Thyroid gland (tissue), 4 donors: Measurements from ENCODE around the gene FRMD4A. TPM values are rescaled to one million over a fixed set of nuclear protein-coding genes. Genes with fewer than 3 reads are reported as not detected.

Experiments used
- DNase-seq, 2 donors: peaks; one replicate each; pipeline ENCODE4 v3.0.0-alpha.2; 2019
- H3K27ac ChIP-seq, 3 donors: fragments of 200-600 bp; sonication (generic); 1 replicate in 2 of 3; 2 replicates in 1 of 3; pipeline ENCODE4 v1.5.1; 2016 to 2019; ENCODE audit warnings: mild to moderate bottlenecking in 1 of 3, moderate library complexity in 1 of 3
- H3K27me3 ChIP-seq: fragments of 200-600 bp; sonication (generic); one replicate; pipeline ENCODE4 v1.5.1; 2019
- H3K36me3 ChIP-seq, 2 donors: fragments of 200-600 bp; sonication (generic); one replicate each; pipeline ENCODE4 v1.5.1; 2016 to 2019
- H3K4me1 ChIP-seq, 2 donors: fragments of 200-600 bp; sonication (generic); one replicate each; pipeline ENCODE4 v1.5.1; 2017 to 2019
- H3K4me3 ChIP-seq, 3 donors: fragments of 200-600 bp; sonication (generic); replicated peaks in 1 of 3; 1 replicate in 2 of 3; 2 replicates in 1 of 3; pipeline ENCODE4 v1.5.1; 2016; ENCODE audit warnings: mild to moderate bottlenecking in 1 of 3
- H3K9me3 ChIP-seq: fragments of 200-600 bp; sonication (generic); one replicate; pipeline ENCODE4 v1.5.1; 2017
- CTCF ChIP-seq, 6 experiments: fragments of 200-600 bp in 3 of 6; fragments of 450-650 bp in 3 of 6; sonication (generic) in 3 of 6; IDR thresholded peaks; one replicate each; pipeline ENCODE4 v1.5.1; 2016 to 2019; ENCODE audit warnings: antibody characterized with exemption in 6 of 6, mild to moderate bottlenecking in 2 of 6, inconsistent platforms in 1 of 6, moderate library complexity in 1 of 6
- POLR2A ChIP-seq, 2 donors: fragments of 450-650 bp; IDR thresholded peaks; one replicate each; pipeline ENCODE4 v1.6.1; 2017; ENCODE audit warnings: antibody characterized with exemption in 2 of 2, mild to moderate bottlenecking in 2 of 2, moderate library complexity in 1 of 2
- WGBS, 2 donors: methylation state at CpG; one replicate each; pipeline ENCODE4 v1.1.5; 2017; 5-methylcytosine and 5-hydroxymethylcytosine counted together
- intact Hi-C: fragments of 100-400 bp; cut with DNase I; formaldehyde crosslinking; loops from one replicate; pipeline ENCODE4 v1.15.1; 2023
- total RNA-seq, 4 donors: library from RNA; depleted of rRNA; stranded (reverse); fragments of >200 nt; gene quantifications; one replicate each; pipeline ENCODE4 v1.2.3, GENCODE V29; 2016

Gene FRMD4A
- total RNA-seq, 4 donors from 2014 or later, result 10.6 to 18.6 (median 16.3) TPM

DNA sequence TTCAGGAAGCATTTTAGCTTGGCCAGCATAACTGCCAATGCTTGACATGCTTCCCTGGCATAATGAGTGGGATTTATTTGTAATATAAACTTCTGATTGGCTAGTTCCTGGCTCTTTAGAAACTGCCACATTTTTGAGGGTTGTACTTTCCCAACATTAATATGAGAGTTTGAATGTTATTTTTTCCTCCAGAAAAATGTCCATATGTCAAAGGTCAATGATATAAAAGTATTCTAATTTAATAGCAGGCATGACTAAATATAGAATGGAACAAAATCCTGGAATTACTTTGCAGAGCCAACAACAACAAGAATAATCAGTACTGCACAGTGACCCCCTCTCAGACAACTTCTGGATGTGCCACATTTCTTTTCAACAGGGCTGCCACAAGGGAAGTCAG, 391.3 kb downstream of the FRMD4A start:
- no peak overlapping the region for H3K4me3 ChIP-seq
- H3K27me3 ChIP-seq, result no peaks in the 10 kb centered on the region
- peak overlapping the region; percentile 10 to 60 (median 54) for H3K27ac ChIP-seq
- peaks cover 23 to 39% of the 10 kb centered on the region in 2 donors for H3K4me1 ChIP-seq
- intact Hi-C loops, result no loop called here
- H3K9me3 ChIP-seq, result no peaks in the 10 kb centered on the region
- no peak for TF ChIP-seq POLR2A (IDR thresholded peaks at IDR 0.05)
- TF ChIP-seq CTCF (IDR thresholded peaks at IDR 0.05), result no peak
- no peaks in the 10 kb centered on the region for H3K36me3 ChIP-seq
- no peak for DNase-seq

DNA sequence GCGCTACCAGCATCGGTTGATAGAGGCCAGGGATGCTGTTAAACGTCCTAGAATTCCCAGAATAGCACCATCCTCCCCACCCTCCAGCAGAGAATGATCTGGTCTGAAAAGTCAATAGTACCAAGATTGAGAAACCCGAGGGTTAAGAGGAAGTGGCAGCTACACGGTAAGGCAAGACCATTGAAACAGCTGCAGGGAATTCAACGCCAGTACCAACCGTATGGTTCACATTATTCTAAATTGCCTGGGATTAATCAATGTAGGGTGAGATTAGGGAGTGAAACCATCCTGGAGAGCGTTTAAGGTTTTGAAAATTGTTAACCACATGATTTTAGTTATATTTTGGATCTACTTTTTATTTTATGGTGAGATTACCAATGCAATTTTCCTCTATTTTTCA, 391.8 kb downstream of the FRMD4A start:
- peak overlapping the region; percentile 5 to 60 (median 54) for H3K27ac ChIP-seq
- no peak for TF ChIP-seq CTCF (IDR thresholded peaks at IDR 0.05)
- TF ChIP-seq POLR2A (IDR thresholded peaks at IDR 0.05), result no peak
- intact Hi-C loops, result no loop called here
- H3K4me1 ChIP-seq, result peaks cover 23 to 39% of the 10 kb centered on the region in 2 donors
- H3K4me3 ChIP-seq, result no peak overlapping the region
- H3K36me3 ChIP-seq, result no peaks in the 10 kb centered on the region
- no peak for DNase-seq
- H3K9me3 ChIP-seq, result no peaks in the 10 kb centered on the region
- 64 to 70% methylated on average over 8 of the region's 8 CpGs for WGBS, 2 donors
- H3K27me3 ChIP-seq, result no peaks in the 10 kb centered on the region

GRCh38 chr10:13936826-13937225, 393.9 kb downstream of the FRMD4A start:
- peak; percentile 74 to 84 for DNase-seq
- TF ChIP-seq POLR2A (IDR thresholded peaks at IDR 0.05), result no peak
- no peak for TF ChIP-seq CTCF (IDR thresholded peaks at IDR 0.05)
- H3K4me1 ChIP-seq, result peaks cover 23 to 46% of the 10 kb centered on the region in 2 donors
- H3K36me3 ChIP-seq, result no peaks in the 10 kb centered on the region
- H3K4me3 ChIP-seq, result no peak overlapping the region
- H3K27ac ChIP-seq, result peak overlapping the region in 2 of 3 donors; percentile 54
- WGBS, 2 donors, result 31 to 35% methylated on average over 2 of the region's 2 CpGs
- intact Hi-C loops, result no loop called here
- H3K9me3 ChIP-seq, result no peaks in the 10 kb centered on the region
- H3K27me3 ChIP-seq, result no peaks in the 10 kb centered on the region

GRCh38 chr10:13930120-13930519, 400.6 kb downstream of the FRMD4A start:
- H3K4me1 ChIP-seq, result peaks cover 0 to 7% of the 10 kb centered on the region in 2 donors
- H3K36me3 ChIP-seq, result no peaks in the 10 kb centered on the region
- no peak overlapping the region for H3K27ac ChIP-seq
- no peaks in the 10 kb centered on the region for H3K27me3 ChIP-seq
- intact Hi-C loops, result no loop called here
- WGBS, 2 donors, result 67 to 76% methylated on average over 10 of the region's 10 CpGs
- no peak overlapping the region for H3K4me3 ChIP-seq
- DNase-seq, result no peak
- TF ChIP-seq CTCF (IDR thresholded peaks at IDR 0.05) (no peak), POLR2A (IDR thresholded peaks at IDR 0.05) (no peak)
- H3K9me3 ChIP-seq, result no peaks in the 10 kb centered on the region

DNA sequence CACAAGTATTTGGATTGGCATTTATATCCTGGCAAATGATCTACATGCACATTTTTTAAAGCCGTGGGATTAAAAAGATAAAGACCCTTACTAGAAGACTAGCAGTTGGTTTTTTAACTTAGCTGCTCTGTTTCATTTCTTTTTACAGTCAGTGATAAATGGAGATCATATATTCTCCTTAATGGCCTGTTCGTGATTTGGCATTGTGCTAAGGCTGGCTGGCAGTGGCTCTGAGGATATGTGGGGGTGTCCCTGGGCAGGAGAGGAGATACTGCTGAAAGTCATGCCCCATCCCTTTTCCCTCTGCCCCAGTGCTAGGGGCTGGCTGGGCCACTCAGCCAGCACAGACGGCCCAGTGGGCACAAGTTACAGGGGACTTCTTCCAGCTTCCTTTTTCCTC, 402.3 kb downstream of the FRMD4A start:
- Histone ChIP-seq H3K9me3 (no peaks in the 10 kb centered on the region), H3K36me3 (no peaks in the 10 kb centered on the region), H3K4me1 (peaks cover 0 to 7% of the 10 kb centered on the region in 2 donors), H3K27ac (no peak overlapping the region), H3K4me3 (no peak overlapping the region), H3K27me3 (no peaks in the 10 kb centered on the region)
- no peak for TF ChIP-seq POLR2A (IDR thresholded peaks at IDR 0.05)
- TF ChIP-seq CTCF (IDR thresholded peaks at IDR 0.05), result no peak
- intact Hi-C loops, result no loop called here
- WGBS, 2 donors, result 79 to 80% methylated on average over 3 of the region's 3 CpGs
- no peak for DNase-seq
